Hair follicle dermal papilla cell (primary cell): Measurements from ENCODE around the gene SOWAHA. TPM values are rescaled to one million over a fixed set of nuclear protein-coding genes. Genes with fewer than 3 reads are reported as not detected.

ENCODE experiments used
- small RNA-seq: library from RNA; depleted of rRNA; stranded (forward); fragments of <200 nt; gene quantifications from one replicate; pipeline ENCODE3, GENCODE V24; 2012
- total RNA-seq: library from RNA; depleted of rRNA; stranded (reverse); fragments of >200 nt; gene quantifications from 2 replicates; pipeline ENCODE4 v1.2.3, GENCODE V29; 2012

Gene SOWAHA
- total RNA-seq = under 0.01 TPM in 1 of 2 replicates, not detected in the other

DNA sequence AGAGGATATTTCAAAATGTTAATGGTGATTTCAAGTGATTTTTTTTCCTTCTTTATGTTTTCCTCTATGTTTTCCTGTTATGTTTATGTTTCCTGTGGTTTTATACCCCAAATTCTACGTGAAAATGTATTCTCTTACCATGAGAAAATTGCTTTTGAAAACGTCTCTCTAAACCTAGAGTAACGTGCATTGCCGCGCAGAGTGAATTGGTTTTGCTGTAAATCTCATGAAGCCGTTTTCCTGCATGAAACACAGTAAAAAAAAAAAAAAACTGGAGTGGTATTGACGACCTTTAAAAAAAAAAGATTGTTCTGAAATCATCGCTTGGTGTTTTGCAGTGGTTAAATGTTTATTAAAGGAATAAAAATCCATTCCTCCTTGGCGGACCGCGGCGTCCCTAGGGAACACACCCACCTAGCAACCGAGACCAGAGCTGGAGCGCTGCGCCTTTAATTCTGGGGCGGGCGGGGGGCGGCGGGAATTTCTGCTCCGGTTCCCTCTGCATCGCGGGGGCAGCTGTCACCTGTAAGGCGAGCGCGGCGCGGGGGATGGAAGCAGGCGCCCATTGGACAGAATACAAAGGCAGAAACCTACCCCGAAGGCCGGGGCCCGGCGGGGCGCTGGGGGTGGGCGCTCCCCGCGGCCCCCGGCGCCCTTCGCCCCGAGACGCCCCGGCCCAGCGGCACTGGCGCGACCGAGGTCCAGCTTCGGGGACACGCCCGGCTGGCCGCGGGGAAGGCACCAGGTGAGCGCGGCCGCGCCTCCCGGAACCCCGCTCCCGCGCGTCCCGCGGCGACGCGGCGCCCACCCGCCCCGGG lies at the start of gene SOWAHA:
Gene SOWAHA (plus strand): TSS at position 522 of the 818 bp plus-strand sequence. CDS start 320 bp downstream, outside the sequence.

GRCh38 chr5:132777209-132778069 lies 35.7 kb upstream of the SOWAHA start, which contains the start of gene SEPTIN8:
Gene SEPTIN8, minus strand, starts transcription at chr5:132777239. Its CDS starts 102 bp downstream, at chr5:132777137.

DNA sequence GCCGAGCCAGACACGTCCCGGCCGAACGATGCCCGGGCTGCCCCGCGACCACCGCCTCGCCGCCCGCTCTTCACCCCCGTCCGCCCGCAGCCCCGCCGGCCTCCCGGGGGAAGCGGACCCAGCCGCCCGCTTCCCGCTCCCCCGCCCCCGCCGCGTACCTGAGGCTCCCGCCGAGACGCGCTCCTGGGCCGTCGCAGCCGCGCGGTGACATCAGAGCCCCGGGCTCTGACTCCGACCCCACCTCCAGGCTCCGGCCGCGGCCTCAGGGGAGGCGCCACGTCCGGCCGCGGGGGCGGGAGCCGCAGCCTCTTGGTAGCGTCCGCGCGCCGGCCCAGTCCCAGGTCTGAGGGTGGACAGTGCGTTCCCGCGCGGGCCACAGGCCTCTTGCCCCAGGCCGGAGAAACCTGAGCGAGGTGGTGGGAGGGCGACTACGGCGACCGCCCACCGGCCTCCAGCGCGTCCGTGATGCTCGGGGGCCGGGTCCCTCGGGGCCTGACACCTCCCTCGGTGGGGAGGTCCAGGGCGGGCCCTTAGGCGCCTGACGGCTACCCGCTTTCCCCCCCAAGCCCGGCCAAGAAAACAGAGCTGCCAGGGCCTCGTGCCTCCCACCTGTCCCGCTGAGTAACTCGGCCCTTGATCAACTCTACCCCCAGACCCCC lies 17.5 kb downstream of the SOWAHA start, which contains the start of gene SHROOM1:
Gene SHROOM1 (minus strand): TSS at position 212 of the 659 bp plus-strand sequence. CDS start 4,507 bp downstream, outside the sequence.

Small RNAs within 50 kb of the gene (small RNA-seq; reads per million reads assigned to genes)
- not detected for gene RNA5SP192

Other genes with a start within 250 kb of the SOWAHA start
- 0.16 and 0.24 TPM in 2 replicates for gene IL13, start 155.1 kb upstream of the SOWAHA start, total RNA-seq
- gene IL4, start 139.3 kb upstream of the SOWAHA start, total RNA-seq = not detected in 2 replicates
- 8.1 and 9.7 TPM in 2 replicates for gene KIF3A, start 75.8 kb upstream of the SOWAHA start, total RNA-seq
- not detected in 2 replicates for gene CCNI2, start 65.9 kb upstream of the SOWAHA start, total RNA-seq
- gene SEPTIN8, start 36.1 kb upstream of the SOWAHA start, total RNA-seq = 58.5 and 65.4 TPM in 2 replicates
- gene SHROOM1, start 17.3 kb downstream of the SOWAHA start, total RNA-seq = 12.8 and 14.7 TPM in 2 replicates
- gene GDF9, start 53.2 kb downstream of the SOWAHA start, total RNA-seq = 0.12 and 0.16 TPM in 2 replicates
- gene UQCRQ, start 53.3 kb downstream of the SOWAHA start, total RNA-seq = 44.1 and 45.8 TPM in 2 replicates
- gene LEAP2, start 60.4 kb downstream of the SOWAHA start, total RNA-seq = 0.12 and 0.16 TPM in 2 replicates
- gene AFF4, start 150.3 kb downstream of the SOWAHA start, total RNA-seq = 78.8 and 82.4 TPM in 2 replicates
- 9.4 and 10.2 TPM in 2 replicates for gene ZCCHC10, start 213.2 kb downstream of the SOWAHA start, total RNA-seq
- 91.7 and 98.3 TPM in 2 replicates for gene HSPA4, start 238.7 kb downstream of the SOWAHA start, total RNA-seq